Measurements from ENCODE around the gene GPC5. TPM values are rescaled to one million over a fixed set of nuclear protein-coding genes. Genes with fewer than 3 reads are reported as not detected.

GPC5 gene
- total and polyA plus RNA-seq, 2 of the 13 experiments (the other 11 are each of a cell fraction or from before 2014, with no cell fraction given) = 0.02 to 0.07 TPM

DNA sequence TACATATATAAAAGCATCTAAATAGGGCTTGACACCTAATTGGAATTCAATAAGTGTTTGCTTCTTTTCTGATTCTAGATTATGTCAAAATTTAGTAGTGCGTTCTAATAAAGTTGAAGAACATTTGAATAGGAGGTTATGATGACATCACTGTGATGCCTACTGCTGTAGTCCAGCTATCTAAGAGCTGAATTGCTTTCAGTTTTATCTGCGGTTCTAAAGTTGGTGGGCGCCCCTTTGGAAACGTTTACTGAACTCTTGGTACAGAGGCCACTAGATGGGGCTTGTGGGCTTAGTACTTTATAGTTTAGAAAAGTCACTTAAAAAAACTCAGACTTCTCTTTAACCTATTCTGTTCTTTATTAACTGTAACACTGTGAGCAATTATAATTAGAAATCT, 776.9 kb downstream of the GPC5 start:
- H3K27ac ChIP-seq (ENCODE audit: extremely low read length, insufficient read depth, low read length) = no peak overlapping the region
- in situ Hi-C loops (cut with HindIII; ENCODE audit: extremely low pct_ligation_motif_present, low pct_unique_long_range_greater_than_20kb) (no loop called here), intact Hi-C loops (cut with micrococcal nuclease; ENCODE audit: unreplicated experiment) (no loop called here)
- no peaks in the 10 kb centered on the region for H3K36me3 ChIP-seq (replicated peaks in 1 of 2; ENCODE audit: control insufficient read depth in 1 of 2, insufficient read depth in 2 of 2, low read length in 2 of 2)
- H3K4me3 ChIP-seq (replicated peaks in 1 of 3; ENCODE audit: insufficient read depth in 1 of 3, low read depth in 2 of 3, low read length in 3 of 3) = no peak overlapping the region
- no peak overlapping the region for H3K4me2 ChIP-seq (ENCODE audit: low read depth, low read length)
- ATAC-seq (peak; percentile 77), DNase-seq (ENCODE audit: low spot score) (peak; percentile 27), FAIRE-seq (no peak)
- ChIA-PET POLR2A (no interaction called here), CTCF (ENCODE audit: low intra/inter-chr PET ratio, low total read pairs) (no interaction called here)
- no peaks in the 10 kb centered on the region; a peak in 1 of 5 replicates for H3K27me3 ChIP-seq (ENCODE audit: control insufficient read depth in 1 of 2, insufficient read depth in 2 of 2, low read length in 2 of 2)
- H2AFZ ChIP-seq (ENCODE audit: low read length) = no peak overlapping the region
- WGBS (ENCODE audit: low lambda C conversion rate) = 19% methylated on average over 4 of the region's 4 CpGs
- H4K20me1 ChIP-seq (ENCODE audit: insufficient read depth, low read length) = no peaks in the 10 kb centered on the region
- no peaks in the 10 kb centered on the region for H3K4me1 ChIP-seq (ENCODE audit: insufficient read depth, low read length)
- H3K9me3 ChIP-seq (ENCODE audit: low read length) = no peaks in the 10 kb centered on the region
- BruUV-seq (replicated peaks) = no TSS peak
- H3K79me2 ChIP-seq (ENCODE audit: insufficient read depth, low read length) = no peaks in the 10 kb centered on the region
- no peak overlapping the region for H3K9ac ChIP-seq (ENCODE audit: insufficient read depth, low read depth, low read length)
- TF ChIP-seq MEIS2 (CRISPR knock-in tag; IDR thresholded peaks at IDR 0.05) (no peak), STAG1 (CRISPR knock-in tag; IDR thresholded peaks at IDR 0.05) (peak; percentile 18; the same call in 1 of the 2 replicates), KMT2B (CRISPR knock-in tag; IDR thresholded peaks at IDR 0.05) (no peak), YEATS4 (CRISPR knock-in tag; IDR thresholded peaks at IDR 0.05; ENCODE audit: borderline replicate concordance) (no peak), ZNF746 (CRISPR knock-in tag; IDR thresholded peaks at IDR 0.05) (no peak)
- TF ChIP-seq, protein P1, sequence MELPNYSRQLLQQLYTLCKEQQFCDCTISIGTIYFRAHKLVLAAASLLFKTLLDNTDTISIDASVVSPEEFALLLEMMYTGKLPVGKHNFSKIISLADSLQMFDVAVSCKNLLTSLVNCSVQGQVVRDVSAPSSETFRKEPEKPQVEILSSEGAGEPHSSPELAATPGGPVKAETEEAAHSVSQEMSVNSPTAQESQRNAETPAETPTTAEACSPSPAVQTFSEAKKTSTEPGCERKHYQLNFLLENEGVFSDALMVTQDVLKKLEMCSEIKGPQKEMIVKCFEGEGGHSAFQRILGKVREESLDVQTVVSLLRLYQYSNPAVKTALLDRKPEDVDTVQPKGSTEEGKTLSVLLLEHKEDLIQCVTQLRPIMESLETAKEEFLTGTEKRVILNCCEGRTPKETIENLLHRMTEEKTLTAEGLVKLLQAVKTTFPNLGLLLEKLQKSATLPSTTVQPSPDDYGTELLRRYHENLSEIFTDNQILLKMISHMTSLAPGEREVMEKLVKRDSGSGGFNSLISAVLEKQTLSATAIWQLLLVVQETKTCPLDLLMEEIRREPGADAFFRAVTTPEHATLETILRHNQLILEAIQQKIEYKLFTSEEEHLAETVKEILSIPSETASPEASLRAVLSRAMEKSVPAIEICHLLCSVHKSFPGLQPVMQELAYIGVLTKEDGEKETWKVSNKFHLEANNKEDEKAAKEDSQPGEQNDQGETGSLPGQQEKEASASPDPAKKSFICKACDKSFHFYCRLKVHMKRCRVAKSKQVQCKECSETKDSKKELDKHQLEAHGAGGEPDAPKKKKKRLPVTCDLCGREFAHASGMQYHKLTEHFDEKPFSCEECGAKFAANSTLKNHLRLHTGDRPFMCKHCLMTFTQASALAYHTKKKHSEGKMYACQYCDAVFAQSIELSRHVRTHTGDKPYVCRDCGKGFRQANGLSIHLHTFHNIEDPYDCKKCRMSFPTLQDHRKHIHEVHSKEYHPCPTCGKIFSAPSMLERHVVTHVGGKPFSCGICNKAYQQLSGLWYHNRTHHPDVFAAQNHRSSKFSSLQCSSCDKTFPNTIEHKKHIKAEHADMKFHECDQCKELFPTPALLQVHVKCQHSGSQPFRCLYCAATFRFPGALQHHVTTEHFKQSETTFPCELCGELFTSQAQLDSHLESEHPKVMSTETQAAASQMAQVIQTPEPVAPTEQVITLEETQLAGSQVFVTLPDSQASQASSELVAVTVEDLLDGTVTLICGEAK (IDR thresholded peaks at IDR 0.05) = peak; percentile 62
- TF ChIP-seq, protein P1 (CRISPR knock-in tag; IDR thresholded peaks at IDR 0.05) = no peak
- TF ChIP-seq, protein P2, sequence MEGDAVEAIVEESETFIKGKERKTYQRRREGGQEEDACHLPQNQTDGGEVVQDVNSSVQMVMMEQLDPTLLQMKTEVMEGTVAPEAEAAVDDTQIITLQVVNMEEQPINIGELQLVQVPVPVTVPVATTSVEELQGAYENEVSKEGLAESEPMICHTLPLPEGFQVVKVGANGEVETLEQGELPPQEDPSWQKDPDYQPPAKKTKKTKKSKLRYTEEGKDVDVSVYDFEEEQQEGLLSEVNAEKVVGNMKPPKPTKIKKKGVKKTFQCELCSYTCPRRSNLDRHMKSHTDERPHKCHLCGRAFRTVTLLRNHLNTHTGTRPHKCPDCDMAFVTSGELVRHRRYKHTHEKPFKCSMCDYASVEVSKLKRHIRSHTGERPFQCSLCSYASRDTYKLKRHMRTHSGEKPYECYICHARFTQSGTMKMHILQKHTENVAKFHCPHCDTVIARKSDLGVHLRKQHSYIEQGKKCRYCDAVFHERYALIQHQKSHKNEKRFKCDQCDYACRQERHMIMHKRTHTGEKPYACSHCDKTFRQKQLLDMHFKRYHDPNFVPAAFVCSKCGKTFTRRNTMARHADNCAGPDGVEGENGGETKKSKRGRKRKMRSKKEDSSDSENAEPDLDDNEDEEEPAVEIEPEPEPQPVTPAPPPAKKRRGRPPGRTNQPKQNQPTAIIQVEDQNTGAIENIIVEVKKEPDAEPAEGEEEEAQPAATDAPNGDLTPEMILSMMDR (CRISPR knock-in tag; IDR thresholded peaks at IDR 0.05) = peak; percentile 29

Data from HepG2 (cell line).